ENCODE results near the gene BEAN1.

BEAN1 gene

GRCh38 chr16:66420396-66420795 is 6.7 kb upstream of the BEAN1 start:
- DNase-seq = no peak

GRCh38 chr16:66421891-66422290 is 5.2 kb upstream of the BEAN1 start:
- no peak for DNase-seq

- DNase-seq = no peak
These were observed 4.7 kb upstream of the BEAN1 start for GRCh38 chr16:66422366-66422765.

GRCh38 chr16:66423177-66423576 is 3.9 kb upstream of the BEAN1 start:
- DNase-seq = no peak

- no peak for DNase-seq
These were observed 1.4 kb upstream of the BEAN1 start for GRCh38 chr16:66425651-66426050.

- DNase-seq = no peak
These were observed 721 bp upstream of the BEAN1 start for GRCh38 chr16:66426112-66427035.

- no peak for DNase-seq
These were observed 981 bp downstream of the BEAN1 start for GRCh38 chr16:66427871-66428681.

- DNase-seq = no peak
These were observed 1.7 kb downstream of the BEAN1 start for GRCh38 chr16:66428682-66429251.

- DNase-seq = no peak
These were observed 2.3 kb downstream of the BEAN1 start for GRCh38 chr16:66429290-66429962.

GRCh38 chr16:66430214-66430613 is 3.1 kb downstream of the BEAN1 start:
- DNase-seq = no peak

GRCh38 chr16:66431760-66432159 is 4.7 kb downstream of the BEAN1 start:
- DNase-seq = no peak

GRCh38 chr16:66432429-66432828 is 5.3 kb downstream of the BEAN1 start:
- DNase-seq = no peak

- DNase-seq = no peak
These were observed 7.7 kb downstream of the BEAN1 start for GRCh38 chr16:66434619-66435430.

- no peak for DNase-seq
These were observed 8.8 kb downstream of the BEAN1 start for GRCh38 chr16:66435896-66436295.

GRCh38 chr16:66437391-66437945 is 10.4 kb downstream of the BEAN1 start:
- no peak for DNase-seq

- no peak for DNase-seq
These were observed 11.4 kb downstream of the BEAN1 start for GRCh38 chr16:66438536-66438935.

GRCh38 chr16:66439051-66439730 is 12.1 kb downstream of the BEAN1 start:
- DNase-seq = no peak

- DNase-seq = no peak
These were observed 13.2 kb downstream of the BEAN1 start for GRCh38 chr16:66440271-66440802.

GRCh38 chr16:66440970-66441369 is 13.9 kb downstream of the BEAN1 start:
- no peak for DNase-seq

GRCh38 chr16:66441586-66442375 is 14.7 kb downstream of the BEAN1 start:
- DNase-seq = no peak

All from CD4-positive, alpha-beta T cell treated with Interleukin-4 for 1 hour (primary cell).